Measurements from ENCODE around the gene UFD1.

UFD1 gene

GRCh38 chr22:19496324-19496630 lies 17.3 kb upstream of the UFD1 start:
- no peak for DNase-seq (ENCODE audit: low spot score)

- no peak for DNase-seq (ENCODE audit: low spot score)
These were observed 16.8 kb upstream of the UFD1 start for GRCh38 chr22:19495562-19496323.

GRCh38 chr22:19494676-19495173 lies 15.7 kb upstream of the UFD1 start:
- DNase-seq (ENCODE audit: low spot score) = no peak

- DNase-seq (ENCODE audit: low spot score) = no peak
These were observed 15.1 kb upstream of the UFD1 start for GRCh38 chr22:19494001-19494560.

- no peak for DNase-seq (ENCODE audit: low spot score)
These were observed 13.6 kb upstream of the UFD1 start for GRCh38 chr22:19492504-19493174.

- DNase-seq (ENCODE audit: low spot score) = no peak
These were observed 11.7 kb upstream of the UFD1 start for GRCh38 chr22:19490628-19491230.

GRCh38 chr22:19488884-19489843 lies 10.2 kb upstream of the UFD1 start:
- DNase-seq (ENCODE audit: low spot score) = no peak

GRCh38 chr22:19488285-19488684 lies 9.3 kb upstream of the UFD1 start:
- no peak for DNase-seq (ENCODE audit: low spot score)

- no peak for DNase-seq (ENCODE audit: low spot score)
These were observed 4.7 kb upstream of the UFD1 start for GRCh38 chr22:19483481-19484244.

GRCh38 chr22:19482297-19482696 lies 3.3 kb upstream of the UFD1 start:
- no peak for DNase-seq (ENCODE audit: low spot score)

GRCh38 chr22:19480789-19481188 lies 1.8 kb upstream of the UFD1 start:
- DNase-seq (ENCODE audit: low spot score) = no peak

GRCh38 chr22:19480173-19480568 lies 1.2 kb upstream of the UFD1 start:
- no peak for DNase-seq (ENCODE audit: low spot score)

- DNase-seq (ENCODE audit: low spot score) = peak; percentile 99
These were observed 571 bp upstream of the UFD1 start, which contains the start of gene CDC45 for GRCh38 chr22:19479355-19480172. Gene CDC45, plus strand, starts transcription at chr22:19479920. Its CDS starts 49 bp downstream, at chr22:19479969.

- no peak for DNase-seq (ENCODE audit: low spot score)
These were observed 720 bp downstream of the UFD1 start for GRCh38 chr22:19478045-19478900.

- DNase-seq (ENCODE audit: low spot score) = no peak
These were observed 1.5 kb downstream of the UFD1 start for GRCh38 chr22:19477321-19478044.

GRCh38 chr22:19476023-19476422 lies 3.0 kb downstream of the UFD1 start:
- DNase-seq (ENCODE audit: low spot score) = no peak

GRCh38 chr22:19473578-19473977 lies 5.4 kb downstream of the UFD1 start:
- DNase-seq (ENCODE audit: low spot score) = no peak

GRCh38 chr22:19472233-19472632 lies 6.8 kb downstream of the UFD1 start:
- DNase-seq (ENCODE audit: low spot score) = no peak
